Right renal pelvis (tissue), 4 donors: ENCODE data around the gene KLHL42. TPM values are rescaled to one million over a fixed set of nuclear protein-coding genes. Genes with fewer than 3 reads are reported as not detected.

Experiments used
- DNase-seq, 4 donors: peaks; one replicate each; pipeline ENCODE4 v3.0.0-alpha.2; 2013; ENCODE audit warnings: low read depth in 4 of 4, low spot score in 3 of 4, missing footprints in 1 of 4
- polyA plus RNA-seq, 4 donors: library from polyadenylated mRNA; unstranded; fragments of 120-200 nt; gene quantifications; one replicate each; pipeline ENCODE4 v1.2.1, GENCODE V29; 2013; ENCODE audit not compliant: insufficient read length in 4 of 4

KLHL42 gene
- polyA plus RNA-seq, 4 donors: 27.1 to 37.5 (median 33.1) TPM

- DNase-seq: no peak
These were observed 71.3 kb downstream of the KLHL42 start for GRCh38 chr12:27851311-27851710.

GRCh38 chr12:27852117-27852516, 72.1 kb downstream of the KLHL42 start:
- no peak for DNase-seq

Other genes starting within 250 kb of the KLHL42 start
- gene REP15, start 83.8 kb upstream of the KLHL42 start, polyA plus RNA-seq: 1 to 10 TPM; 1.7 to 4.3 (median 2.3) TPM
- gene MRPS35, start 69.4 kb upstream of the KLHL42 start, polyA plus RNA-seq: 10 to 100 TPM; 80.6 to 97.5 (median 90.1) TPM
- gene MANSC4, start within 50 bp of the KLHL42 start, polyA plus RNA-seq: under 1 TPM; 0.13 to 0.26 (median 0.19) TPM
- 1 to 10 TPM in 2 of 4 donors, under 1 TPM in 2; 0.91 to 1.4 (median 1.1) TPM for gene PTHLH, start 192.5 kb downstream of the KLHL42 start, polyA plus RNA-seq